Natural killer cell treated with Interleukin-12 subunit alpha and Interleukin-12 subunit beta and Interleukin-15 and Interleukin-18, amount 100 ng/mL, for 72 hours (primary cell): ENCODE data around the gene ASB13. TPM values are rescaled to one million over a fixed set of nuclear protein-coding genes. Genes with fewer than 3 reads are reported as not detected.

ENCODE experiments used
- total RNA-seq, 2 donors: library from RNA; stranded (reverse); gene quantifications; one replicate each; pipeline ENCODE4 v1.2.3, GENCODE V29; 2022

ASB13 gene
- total RNA-seq, 2 donors from 2014 or later, result 1.9 to 2.3 TPM

Other genes with a start within 250 kb of the ASB13 start
- not detected for gene CALML5, start 167.0 kb downstream of the ASB13 start, total RNA-seq
- not detected for gene CALML3, start 141.6 kb downstream of the ASB13 start, total RNA-seq
- 100 to 1,000 TPM in 1 of 2 donors, 10 to 100 TPM in 1; 70.0 to 118 TPM for gene TASOR2, start 18.2 kb upstream of the ASB13 start, total RNA-seq
- gene GDI2, start 146.8 kb upstream of the ASB13 start, total RNA-seq, result 100 to 1,000 TPM; 214 to 225 TPM
- gene ANKRD16, start 223.3 kb upstream of the ASB13 start, total RNA-seq, result 1 to 10 TPM; 4.1 to 7.6 TPM
- 10 to 100 TPM; 65.3 to 99.9 TPM for gene FBH1, start 223.6 kb upstream of the ASB13 start, total RNA-seq